Nephron progenitor cell (in vitro differentiated cells): ENCODE results near the gene TWIST1.

Experiments used
- DNase-seq: peaks from one replicate; pipeline ENCODE4 v3.0.0; 2021
- H3K27ac Mint-ChIP-seq: 2 replicates; pipeline ENCODE4 v1.8.0; 2021; ENCODE audit warnings: mild to moderate bottlenecking, moderate library complexity, mixed read lengths
- H3K27me3 Mint-ChIP-seq: 2 replicates; pipeline ENCODE4 v1.8.0; 2021; ENCODE audit warnings: mild to moderate bottlenecking, low read depth, mixed read lengths; ENCODE audit not compliant: poor library complexity
- H3K36me3 Mint-ChIP-seq: 2 replicates; pipeline ENCODE4 v1.8.0; 2021; ENCODE audit warnings: low read depth, mixed read lengths
- H3K4me1 Mint-ChIP-seq: 2 replicates; pipeline ENCODE4 v1.8.0; 2021; ENCODE audit warnings: mixed read lengths
- H3K4me3 Mint-ChIP-seq: 2 replicates; pipeline ENCODE4 v1.8.0; 2021; ENCODE audit warnings: mild to moderate bottlenecking, moderate library complexity, mixed read lengths
- H3K9me3 Mint-ChIP-seq: 2 replicates; pipeline ENCODE4 v1.8.0; 2021; ENCODE audit warnings: mild to moderate bottlenecking, moderate library complexity, mixed read lengths
- TF ChIP-seq, protein P1 (sequence below): fragments of 200-600 bp; sonication (generic); IDR thresholded peaks from 2 replicates; pipeline ENCODE4 v1.5.0; 2021; ENCODE audit warnings: antibody characterized with exemption

TWIST1 gene

DNA sequence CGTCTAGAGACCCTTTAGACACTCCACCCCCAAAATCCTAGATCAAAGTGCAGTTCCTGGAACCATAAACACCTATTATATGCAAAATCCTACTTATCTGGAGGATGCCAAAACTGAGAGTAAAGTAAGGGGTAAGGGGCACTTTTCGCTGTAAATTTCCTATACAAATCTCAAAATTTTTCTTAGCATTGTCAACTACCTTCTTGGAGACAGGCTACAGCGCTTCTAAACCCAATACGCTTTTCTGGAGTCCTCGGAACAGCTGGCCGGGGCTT lies 10.4 kb downstream of the TWIST1 start:
- no peak for DNase-seq
- TF ChIP-seq, protein P1, sequence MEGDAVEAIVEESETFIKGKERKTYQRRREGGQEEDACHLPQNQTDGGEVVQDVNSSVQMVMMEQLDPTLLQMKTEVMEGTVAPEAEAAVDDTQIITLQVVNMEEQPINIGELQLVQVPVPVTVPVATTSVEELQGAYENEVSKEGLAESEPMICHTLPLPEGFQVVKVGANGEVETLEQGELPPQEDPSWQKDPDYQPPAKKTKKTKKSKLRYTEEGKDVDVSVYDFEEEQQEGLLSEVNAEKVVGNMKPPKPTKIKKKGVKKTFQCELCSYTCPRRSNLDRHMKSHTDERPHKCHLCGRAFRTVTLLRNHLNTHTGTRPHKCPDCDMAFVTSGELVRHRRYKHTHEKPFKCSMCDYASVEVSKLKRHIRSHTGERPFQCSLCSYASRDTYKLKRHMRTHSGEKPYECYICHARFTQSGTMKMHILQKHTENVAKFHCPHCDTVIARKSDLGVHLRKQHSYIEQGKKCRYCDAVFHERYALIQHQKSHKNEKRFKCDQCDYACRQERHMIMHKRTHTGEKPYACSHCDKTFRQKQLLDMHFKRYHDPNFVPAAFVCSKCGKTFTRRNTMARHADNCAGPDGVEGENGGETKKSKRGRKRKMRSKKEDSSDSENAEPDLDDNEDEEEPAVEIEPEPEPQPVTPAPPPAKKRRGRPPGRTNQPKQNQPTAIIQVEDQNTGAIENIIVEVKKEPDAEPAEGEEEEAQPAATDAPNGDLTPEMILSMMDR, result no peak
- peaks cover 90% of the 10 kb centered on the region for H3K27me3 Mint-ChIP-seq
- peaks cover 66% of the 10 kb centered on the region for H3K4me1 Mint-ChIP-seq
- H3K9me3 Mint-ChIP-seq, result no peaks in the 10 kb centered on the region
- peak overlapping the region; percentile 86 for H3K4me3 Mint-ChIP-seq
- no peaks in the 10 kb centered on the region for H3K36me3 Mint-ChIP-seq
- no peak overlapping the region for H3K27ac Mint-ChIP-seq

DNA sequence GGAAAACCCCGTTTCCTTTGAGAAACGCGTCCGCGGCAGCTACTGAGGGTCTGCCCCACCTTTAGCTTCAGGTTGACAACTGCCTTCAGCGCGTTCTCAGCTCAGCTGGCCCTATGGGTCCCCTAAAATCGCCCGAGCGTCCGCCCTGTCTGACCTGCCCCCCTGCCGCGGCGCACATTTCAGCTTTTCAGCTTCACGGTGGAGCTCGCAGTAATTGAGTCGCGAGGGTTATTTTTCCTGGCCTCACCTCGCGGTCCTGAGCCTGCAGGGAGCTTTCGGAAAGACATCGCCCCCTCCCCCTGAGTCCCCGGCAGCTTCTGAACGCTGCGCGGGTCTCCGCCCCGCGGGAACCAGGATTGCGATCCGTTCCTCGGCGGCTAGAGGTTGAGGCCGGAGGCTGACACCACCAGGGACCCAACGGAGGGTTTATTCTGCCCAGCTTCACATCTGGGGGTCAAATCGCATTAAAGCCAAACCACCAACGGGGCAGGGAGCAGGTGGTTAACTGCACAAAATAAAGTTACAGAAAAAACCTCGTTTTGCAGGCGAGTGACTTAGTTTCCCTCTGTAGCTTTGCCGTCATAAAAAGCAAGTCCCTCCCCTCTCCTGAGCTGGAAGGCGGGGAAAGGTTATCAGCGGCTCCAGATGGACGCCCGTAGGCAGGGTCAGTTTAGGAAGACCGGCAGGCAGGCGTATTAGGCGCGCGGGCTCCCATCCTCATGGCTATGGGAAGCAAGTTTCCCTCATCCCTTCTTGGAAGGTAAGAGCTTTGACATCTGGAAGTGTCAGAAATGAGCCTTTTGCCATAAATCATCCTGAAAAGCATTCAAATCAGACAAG lies 11.0 kb downstream of the TWIST1 start:
- no peaks in the 10 kb centered on the region for H3K36me3 Mint-ChIP-seq
- no peak overlapping the region for H3K27ac Mint-ChIP-seq
- peaks cover 60% of the 10 kb centered on the region for H3K4me1 Mint-ChIP-seq
- H3K27me3 Mint-ChIP-seq, result peaks cover 85% of the 10 kb centered on the region
- DNase-seq, result peak; percentile 56
- H3K9me3 Mint-ChIP-seq, result no peaks in the 10 kb centered on the region
- TF ChIP-seq, protein P1, result no peak
- H3K4me3 Mint-ChIP-seq, result peak overlapping the region; percentile 86

DNA sequence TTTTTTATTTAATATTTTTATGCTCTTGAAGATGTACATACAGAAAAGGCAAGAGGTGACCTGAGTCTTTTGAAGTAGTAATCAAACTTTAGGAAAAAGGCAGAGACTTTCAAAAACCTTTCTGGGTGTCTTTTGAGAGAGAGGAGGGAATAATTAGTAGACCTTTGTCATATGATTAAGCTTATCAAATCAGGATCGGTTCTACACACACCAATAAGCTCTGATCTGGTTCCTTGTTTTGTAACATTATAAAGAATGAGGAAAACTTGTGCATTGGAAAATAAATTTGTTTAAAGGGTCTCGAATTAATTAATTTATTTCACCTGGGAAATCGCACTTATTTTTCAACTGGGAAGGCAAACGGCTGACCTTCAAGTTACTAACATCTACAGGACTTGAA lies 11.9 kb downstream of the TWIST1 start:
- TF ChIP-seq, protein P1, result no peak
- Mint-ChIP-seq H3K27me3 (peaks cover 78% of the 10 kb centered on the region), H3K36me3 (no peaks in the 10 kb centered on the region), H3K4me1 (peaks cover 51% of the 10 kb centered on the region), H3K4me3 (peak overlapping the region; percentile 86), H3K27ac (no peak overlapping the region), H3K9me3 (no peaks in the 10 kb centered on the region)
- no peak for DNase-seq

DNA sequence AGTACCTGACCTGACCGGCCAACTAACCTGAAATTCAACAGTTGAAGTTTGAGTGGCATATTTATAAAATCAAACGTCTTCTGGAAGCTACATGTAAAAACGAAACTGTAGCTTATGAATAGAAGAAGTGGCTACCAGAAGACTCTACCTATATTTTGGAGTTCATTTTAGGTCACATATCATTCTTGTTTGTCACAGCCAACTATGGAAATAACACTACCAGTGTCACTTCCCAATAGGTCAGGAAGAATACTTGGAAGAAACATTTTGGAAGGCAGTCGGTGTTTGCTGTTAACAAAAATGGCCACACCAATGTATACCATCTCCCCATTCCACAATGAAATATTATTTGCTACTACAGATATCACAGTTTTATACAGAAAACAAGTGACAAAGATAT lies 12.6 kb downstream of the TWIST1 start:
- DNase-seq, result no peak
- H3K4me3 Mint-ChIP-seq, result no peak overlapping the region
- no peak overlapping the region for H3K27ac Mint-ChIP-seq
- TF ChIP-seq, protein P1, result no peak
- no peaks in the 10 kb centered on the region for H3K36me3 Mint-ChIP-seq
- H3K27me3 Mint-ChIP-seq, result peaks cover 71% of the 10 kb centered on the region
- H3K4me1 Mint-ChIP-seq, result peaks cover 44% of the 10 kb centered on the region
- H3K9me3 Mint-ChIP-seq, result no peaks in the 10 kb centered on the region

DNA sequence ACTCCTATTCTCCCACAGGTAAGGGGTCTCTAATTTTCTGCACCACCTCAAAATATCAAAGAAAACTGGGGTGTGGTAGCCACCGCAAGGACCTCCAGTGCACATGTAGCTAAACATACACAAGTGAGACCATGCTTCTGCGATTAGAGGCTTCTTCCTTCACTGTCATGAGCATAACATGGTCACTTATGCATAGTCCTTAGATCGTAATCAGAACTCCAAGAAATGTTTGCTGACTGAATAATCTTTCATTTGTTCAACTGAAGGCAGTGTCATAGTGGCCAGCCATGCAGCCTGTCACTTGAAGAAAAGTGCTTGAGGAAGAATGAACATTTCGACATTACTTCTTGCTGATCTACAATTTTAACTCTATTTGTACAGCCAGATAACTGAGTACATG lies 14.6 kb downstream of the TWIST1 start:
- TF ChIP-seq, protein P1, result no peak
- peaks cover 24% of the 10 kb centered on the region for H3K4me1 Mint-ChIP-seq
- peaks cover 51% of the 10 kb centered on the region for H3K27me3 Mint-ChIP-seq
- H3K36me3 Mint-ChIP-seq, result no peaks in the 10 kb centered on the region
- no peak overlapping the region for H3K4me3 Mint-ChIP-seq
- no peak for DNase-seq
- H3K9me3 Mint-ChIP-seq, result no peaks in the 10 kb centered on the region
- H3K27ac Mint-ChIP-seq, result no peak overlapping the region

DNA sequence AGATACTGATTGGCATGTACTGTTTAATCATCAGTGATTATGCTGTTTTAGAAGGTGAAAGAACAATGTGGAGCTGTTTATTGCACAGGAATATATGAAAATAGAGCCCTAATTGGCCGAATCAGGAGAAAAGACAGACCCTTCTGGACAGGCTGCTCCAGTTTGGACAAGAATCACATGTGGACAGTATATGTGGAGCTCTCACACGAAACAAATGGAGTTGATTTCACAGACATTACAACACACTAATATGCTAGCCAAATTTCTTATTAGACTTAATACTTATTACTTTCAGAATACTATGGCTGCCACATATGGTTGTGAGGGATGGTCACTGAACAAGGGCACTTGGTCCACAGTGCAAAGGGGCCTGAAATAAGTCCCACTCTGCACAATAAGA lies 15.5 kb downstream of the TWIST1 start:
- no peak overlapping the region for H3K27ac Mint-ChIP-seq
- no peak overlapping the region for H3K4me3 Mint-ChIP-seq
- H3K9me3 Mint-ChIP-seq, result no peaks in the 10 kb centered on the region
- peaks cover 42% of the 10 kb centered on the region for H3K27me3 Mint-ChIP-seq
- H3K4me1 Mint-ChIP-seq, result peaks cover 15% of the 10 kb centered on the region
- TF ChIP-seq, protein P1, result no peak
- H3K36me3 Mint-ChIP-seq, result no peaks in the 10 kb centered on the region
- no peak for DNase-seq
